IMR-90 (cell line): Measurements from ENCODE around the gene IPMK. TPM values are rescaled to one million over a fixed set of nuclear protein-coding genes. Genes with fewer than 3 reads are reported as not detected.

ENCODE experiments used
- ATAC-seq: fragments of 200-7000 bp; cut with Tn5 transposase; 2 replicates; pipeline ENCODE4 v1.9.1; 2020; ENCODE audit warnings: low read depth, mild to moderate bottlenecking, moderate library complexity
- BruUV-seq: library from RNA; stranded (reverse); fragments of 400-500 nt; replicated peaks from 2 replicates; lab custom pipeline; 2021; lab: Mats Ljungman, UMichigan
- CTCF ChIA-PET: fragments of 300-600 bp; formaldehyde crosslinking; extraction: SDS; loops from one replicate; lab custom pipeline; 2021; ENCODE audit warnings: antibody characterized with exemption; lab: Yijun Ruan, JAX
- POLR2A ChIA-PET: fragments of 300-600 bp; sonication (Branson Sonifier 250); formaldehyde crosslinking; loops from one replicate; lab custom pipeline; 2022; ENCODE audit warnings: antibody characterized with exemption; ENCODE audit not compliant: unreplicated experiment; lab: Charles Lee
- DNase-seq: peaks from one replicate; pipeline ENCODE4 v3.0.0; 2013
- H2AFZ ChIP-seq: replicated peaks from 2 replicates; pipeline ENCODE3; 2013; ENCODE audit warnings: low read length, mild to moderate bottlenecking; ENCODE audit not compliant: poor library complexity
- H2AK5ac ChIP-seq: 2 replicates; pipeline ENCODE4 v1.6.1; 2013; ENCODE audit warnings: low read depth, low read length, inconsistent platforms
- H2AK9ac ChIP-seq: replicated peaks from 2 replicates; pipeline ENCODE3; 2013; ENCODE audit warnings: mild to moderate bottlenecking, low read depth, low read length, moderate library complexity; ENCODE audit not compliant: poor library complexity
- H2BK120ac ChIP-seq: 2 replicates; pipeline ENCODE4 v1.6.1; 2013; ENCODE audit warnings: low read depth, low read length, inconsistent platforms
- H2BK15ac ChIP-seq: 3 replicates; pipeline ENCODE4 v1.6.1; 2013; ENCODE audit warnings: low read depth, low read length, inconsistent platforms
- H2BK20ac ChIP-seq: 2 replicates; pipeline ENCODE4 v1.6.1; 2013; ENCODE audit warnings: low read depth, mild to moderate bottlenecking, inconsistent platforms, low read length, moderate library complexity
- H2BK5ac ChIP-seq: 2 replicates; pipeline ENCODE4 v1.6.1; 2013; ENCODE audit warnings: mild to moderate bottlenecking, low read depth, low read length, inconsistent platforms; ENCODE audit not compliant: poor library complexity, severe bottlenecking
- H3K14ac ChIP-seq: replicated peaks from 2 replicates; pipeline ENCODE4 v1.6.1; 2013; ENCODE audit warnings: low read depth, low read length, inconsistent platforms
- H3K18ac ChIP-seq: 2 replicates; pipeline ENCODE4 v1.6.1; 2013; ENCODE audit warnings: low read depth, low read length, control low read depth
- H3K23ac ChIP-seq: 2 replicates; pipeline ENCODE4 v1.6.1; 2013; ENCODE audit warnings: low read depth, low read length, inconsistent platforms
- H3K27ac ChIP-seq: 2 replicates; pipeline ENCODE4 v1.5.1; 2013; ENCODE audit warnings: mild to moderate bottlenecking, control low read depth, low read length; ENCODE audit not compliant: insufficient read depth
- H3K27me3 ChIP-seq: 2 replicates; pipeline ENCODE4 v1.6.1; 2013; ENCODE audit warnings: low read length; ENCODE audit not compliant: control insufficient read depth, insufficient read depth
- H3K36me3 ChIP-seq: 2 replicates; pipeline ENCODE4 v1.6.1; 2013; ENCODE audit warnings: low read length, mixed read lengths; ENCODE audit not compliant: control insufficient read depth, insufficient read depth
- H3K4ac ChIP-seq: 2 replicates; pipeline ENCODE4 v1.6.1; 2013; ENCODE audit warnings: low read depth, low read length, inconsistent platforms
- H3K4me1 ChIP-seq: 2 replicates; pipeline ENCODE4 v1.6.1; 2013; ENCODE audit warnings: low read length, mixed read lengths; ENCODE audit not compliant: control insufficient read depth, insufficient read depth
- H3K4me2 ChIP-seq: 2 replicates; pipeline ENCODE4 v1.6.1; 2013; ENCODE audit warnings: low read depth, mild to moderate bottlenecking, control low read depth, low read length, moderate library complexity
- H3K4me3 ChIP-seq: 2 replicates; pipeline ENCODE4 v1.5.1; 2013; ENCODE audit warnings: low read depth, mild to moderate bottlenecking, control low read depth, low read length, moderate library complexity; ENCODE audit not compliant: insufficient read depth
- H3K56ac ChIP-seq: 2 replicates; pipeline ENCODE4 v1.6.1; 2013; ENCODE audit warnings: low read length, inconsistent platforms; ENCODE audit not compliant: insufficient read depth; ENCODE audit errors: extremely low read depth
- H3K79me1 ChIP-seq, 2 experiments: 2 replicates each; pipeline ENCODE4 v1.6.1; 2013; ENCODE audit warnings: low read length in 2 of 2, inconsistent platforms in 1 of 2, low read depth in 1 of 2
- H3K9ac ChIP-seq: 2 replicates; pipeline ENCODE4 v1.6.1; 2013; ENCODE audit warnings: low read depth, low read length, control low read depth
- H3K9me1 ChIP-seq: 2 replicates; pipeline ENCODE4 v1.6.1; 2013; ENCODE audit warnings: low read length, inconsistent platforms; ENCODE audit not compliant: insufficient read depth
- H3K9me3 ChIP-seq: 2 replicates; pipeline ENCODE4 v1.6.1; 2013; ENCODE audit warnings: low read length; ENCODE audit not compliant: control insufficient read depth, insufficient read depth
- H4K20me1 ChIP-seq: 2 replicates; pipeline ENCODE4 v1.6.1; 2013; ENCODE audit warnings: low read length, inconsistent platforms; ENCODE audit not compliant: insufficient read depth
- H4K5ac ChIP-seq: 2 replicates; pipeline ENCODE4 v1.6.1; 2013; ENCODE audit warnings: mild to moderate bottlenecking, low read depth, low read length, control low read depth
- H4K8ac ChIP-seq, 2 experiments: 2 replicates each; pipeline ENCODE4 v1.6.1; 2013; ENCODE audit warnings: low read depth in 2 of 2, low read length in 2 of 2, control low read depth in 1 of 2, inconsistent platforms in 1 of 2
- H4K91ac ChIP-seq: 2 replicates; pipeline ENCODE4 v1.6.1; 2013; ENCODE audit warnings: low read depth, low read length, inconsistent platforms; ENCODE audit not compliant: insufficient read depth
- MAFK ChIP-seq: IDR thresholded peaks from 2 replicates; pipeline ENCODE4 v1.6.1; 2012; ENCODE audit warnings: low read depth, low read length, improper control_type of control experiment
- NFE2L2 ChIP-seq: fragments of 150-350 bp; IDR thresholded peaks from 2 replicates; pipeline ENCODE4 v1.6.1; 2016; ENCODE audit warnings: low read depth, mild to moderate bottlenecking, low read length
- RFX5 ChIP-seq: IDR thresholded peaks from 2 replicates; pipeline ENCODE4 v1.8.0; 2012; ENCODE audit warnings: low read depth, mild to moderate bottlenecking, low read length, moderate library complexity
- SMC3 ChIP-seq: fragments of 150-350 bp; IDR thresholded peaks from 2 replicates; pipeline ENCODE4 v1.6.1; 2016; ENCODE audit warnings: low read depth, mild to moderate bottlenecking, antibody characterized with exemption, low read length, moderate library complexity
- WGBS, 2 experiments: methylation state at CpG; one replicate each; pipeline versions ENCODE4 v1.1.5 to v1.1.7; 2013; ENCODE audit warnings: missing lambda C conversion rate in 2 of 2; ENCODE audit not compliant: insufficient read length in 1 of 2; ENCODE audit errors: extremely low coverage in 2 of 2; 5-methylcytosine and 5-hydroxymethylcytosine counted together
- dilution Hi-C: fragments of 300-500 bp; cut with HindIII; formaldehyde crosslinking; loops from one replicate; pipeline ENCODE4 v1.14.3; 2018; ENCODE audit warnings: low sequenced_read_pairs; ENCODE audit not compliant: unreplicated experiment
- in situ Hi-C: fragments of 300-500 bp; cut with MboI; formaldehyde crosslinking; loops from 3 replicates; pipeline ENCODE4 v1.14.3; 2019; ENCODE audit warnings: low sequenced_read_pairs, inconsistent platforms, mixed read lengths
- intact Hi-C: fragments of 100-400 bp; cut with micrococcal nuclease; formaldehyde crosslinking; loops from 2 replicates; pipeline ENCODE4 v1.10.0; 2022
- polyA plus RNA-seq, 3 experiments: library from polyadenylated mRNA; depleted of rRNA; stranded (reverse); fragments of >200 nt; gene quantifications; 2 replicates each; pipeline ENCODE4 v1.2.3, GENCODE V29; 2012; ENCODE audit warnings: low replicate concordance in 1 of 3
- total RNA-seq: library from RNA; depleted of rRNA; stranded (reverse); fragments of >200 nt; gene quantifications from 2 replicates; pipeline ENCODE4 v1.2.3, GENCODE V29; 2012

IPMK gene
- total and polyA plus RNA-seq, 2 of the 4 experiments (the other 2 are of a cell fraction): 0.89 to 2.0 TPM

- no peak overlapping the region for H3K27ac ChIP-seq
- no peak overlapping the region for H2AK5ac ChIP-seq
- intact Hi-C loops: no loop called here
- H3K9me1 ChIP-seq: no peaks in the 10 kb centered on the region
- H3K9me3 ChIP-seq: no peaks in the 10 kb centered on the region
- H2BK5ac ChIP-seq: no peak overlapping the region
- no peak overlapping the region for H2AK9ac ChIP-seq
- no peak overlapping the region for H3K23ac ChIP-seq
- H3K14ac ChIP-seq: no peak overlapping the region
- H2AFZ ChIP-seq: no peak overlapping the region
- no peak overlapping the region for H3K4me2 ChIP-seq
- H2BK15ac ChIP-seq: no peak overlapping the region
- no TSS peak for BruUV-seq
- CTCF ChIA-PET: no interaction called here
- H3K56ac ChIP-seq: no peak overlapping the region
- no peak overlapping the region for H4K5ac ChIP-seq
- dilution Hi-C loops: no loop called here
- no peaks in the 10 kb centered on the region for H3K4me1 ChIP-seq
- H3K9ac ChIP-seq: no peak overlapping the region
- no peak overlapping the region for H2BK120ac ChIP-seq
- H3K27me3 ChIP-seq: peaks cover 14% of the 10 kb centered on the region
- DNase-seq: no peak
- H4K8ac ChIP-seq: no peak overlapping the region
- no peaks in the 10 kb centered on the region for H3K36me3 ChIP-seq
- TF ChIP-seq RFX5 (no peak), MAFK (no peak), SMC3 (no peak), NFE2L2 (0 out of 2 replicates have a peak, but pooled peaks have one; percentile 19)
- no peaks in the 10 kb centered on the region for H3K79me1 ChIP-seq
- ATAC-seq: no peak
- no peak overlapping the region for H3K4me3 ChIP-seq
- H4K20me1 ChIP-seq: no peaks in the 10 kb centered on the region
- H3K18ac ChIP-seq: no peak overlapping the region
- in situ Hi-C loops: no loop called here
- no peak overlapping the region for H4K91ac ChIP-seq
- no peak overlapping the region for H2BK20ac ChIP-seq
- POLR2A ChIA-PET: no interaction called here
- H3K4ac ChIP-seq: no peak overlapping the region
- no CpG with 5 or more reads among the region's 4 CpGs for WGBS, 2 experiments
Observed at GRCh38 chr10:58164517-58164916, 103.2 kb downstream of the IPMK start.
